Measurements from ENCODE around the gene HINT3.

DNA sequence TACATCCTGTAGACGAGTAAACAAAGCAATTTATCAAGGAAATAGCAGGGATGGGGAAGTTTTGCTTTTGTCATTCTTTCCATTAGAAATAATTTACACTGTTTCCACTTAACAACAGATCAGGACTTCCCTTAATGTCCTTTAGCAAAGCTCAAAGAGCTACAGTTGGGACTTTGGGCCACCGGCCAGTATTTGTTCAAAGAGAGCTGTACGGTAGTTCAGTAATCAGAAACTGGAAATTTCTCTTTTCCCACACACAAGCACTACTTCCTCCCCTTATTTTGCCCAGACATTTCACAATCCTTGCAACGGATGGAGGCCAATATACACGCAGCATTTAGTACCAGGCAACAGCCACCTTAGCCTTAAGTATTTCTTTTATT is 12.1 kb upstream of the HINT3 start:
- TF ChIP-seq FOXM1 (IDR thresholded peaks at IDR 0.05; ENCODE audit: borderline replicate concordance), result no peak
- TF ChIP-seq TARDBP (IDR thresholded peaks at IDR 0.05), result no peak
- no peak for TF ChIP-seq LEF1 (IDR thresholded peaks at IDR 0.05; ENCODE audit: borderline replicate concordance)
- TF ChIP-seq SUZ12 (IDR thresholded peaks at IDR 0.05), result no peak
- no peak for TF ChIP-seq BHLHE40 (IDR thresholded peaks at IDR 0.05; ENCODE audit: borderline replicate concordance)
- no peak for TF ChIP-seq SP1 (IDR thresholded peaks at IDR 0.05)
- TF ChIP-seq, protein P1, sequence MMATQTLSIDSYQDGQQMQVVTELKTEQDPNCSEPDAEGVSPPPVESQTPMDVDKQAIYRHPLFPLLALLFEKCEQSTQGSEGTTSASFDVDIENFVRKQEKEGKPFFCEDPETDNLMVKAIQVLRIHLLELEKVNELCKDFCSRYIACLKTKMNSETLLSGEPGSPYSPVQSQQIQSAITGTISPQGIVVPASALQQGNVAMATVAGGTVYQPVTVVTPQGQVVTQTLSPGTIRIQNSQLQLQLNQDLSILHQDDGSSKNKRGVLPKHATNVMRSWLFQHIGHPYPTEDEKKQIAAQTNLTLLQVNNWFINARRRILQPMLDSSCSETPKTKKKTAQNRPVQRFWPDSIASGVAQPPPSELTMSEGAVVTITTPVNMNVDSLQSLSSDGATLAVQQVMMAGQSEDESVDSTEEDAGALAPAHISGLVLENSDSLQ (IDR thresholded peaks at IDR 0.05), result no peak
- TF ChIP-seq ARNT (IDR thresholded peaks at IDR 0.05), result no peak
- no peak for TF ChIP-seq ZNF384 (IDR thresholded peaks at IDR 0.05)

All from HEK293T (cell line).